Skin of body (tissue), 2 donors: ENCODE data around the gene PPOX. TPM values are rescaled to one million over a fixed set of nuclear protein-coding genes. Genes with fewer than 3 reads are reported as not detected.

Experiments
- DNase-seq: peaks from one replicate; lab custom pipeline; 2025; lab: John Stamatoyannopoulos, UW
- total RNA-seq: library from RNA; depleted of rRNA; stranded (reverse); fragments of >200 nt; gene quantifications from one replicate; pipeline ENCODE4 v1.2.3, GENCODE V29; 2014

Gene PPOX
- total RNA-seq, 1 donor from 2014 or later: 16.7 TPM

DNA sequence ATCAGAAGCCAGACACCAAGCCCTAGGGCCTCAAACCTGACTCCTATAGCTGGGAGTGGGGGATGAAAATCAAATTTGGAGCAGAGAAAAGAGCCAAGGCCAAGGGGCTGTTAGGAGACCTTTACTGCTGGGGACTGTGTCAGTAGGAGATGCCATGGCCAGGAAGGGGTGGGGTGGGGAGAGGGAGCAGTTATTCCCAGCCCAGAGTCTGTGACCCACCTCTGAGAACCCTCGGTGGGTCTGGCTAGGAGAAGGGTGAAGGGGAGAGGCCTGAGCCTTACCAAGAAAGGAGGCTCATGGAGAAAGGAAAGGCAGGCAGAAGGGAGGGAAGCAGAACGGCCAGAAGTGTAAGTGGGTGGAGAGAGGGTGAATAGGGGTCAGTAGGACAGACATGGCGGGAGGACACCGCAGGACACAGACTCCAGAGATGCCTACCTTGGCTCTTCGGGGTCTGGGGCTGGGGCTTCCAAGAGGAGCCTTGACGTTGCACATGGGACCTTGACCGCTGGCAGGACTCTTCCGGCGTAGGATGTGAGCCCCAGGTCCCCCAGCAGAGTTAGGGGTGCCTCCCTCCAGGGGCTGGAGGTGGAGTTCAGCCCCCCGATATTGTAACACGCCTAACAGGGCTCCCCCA lies 31.5 kb downstream of the PPOX start:
- DNase-seq: no peak

DNA sequence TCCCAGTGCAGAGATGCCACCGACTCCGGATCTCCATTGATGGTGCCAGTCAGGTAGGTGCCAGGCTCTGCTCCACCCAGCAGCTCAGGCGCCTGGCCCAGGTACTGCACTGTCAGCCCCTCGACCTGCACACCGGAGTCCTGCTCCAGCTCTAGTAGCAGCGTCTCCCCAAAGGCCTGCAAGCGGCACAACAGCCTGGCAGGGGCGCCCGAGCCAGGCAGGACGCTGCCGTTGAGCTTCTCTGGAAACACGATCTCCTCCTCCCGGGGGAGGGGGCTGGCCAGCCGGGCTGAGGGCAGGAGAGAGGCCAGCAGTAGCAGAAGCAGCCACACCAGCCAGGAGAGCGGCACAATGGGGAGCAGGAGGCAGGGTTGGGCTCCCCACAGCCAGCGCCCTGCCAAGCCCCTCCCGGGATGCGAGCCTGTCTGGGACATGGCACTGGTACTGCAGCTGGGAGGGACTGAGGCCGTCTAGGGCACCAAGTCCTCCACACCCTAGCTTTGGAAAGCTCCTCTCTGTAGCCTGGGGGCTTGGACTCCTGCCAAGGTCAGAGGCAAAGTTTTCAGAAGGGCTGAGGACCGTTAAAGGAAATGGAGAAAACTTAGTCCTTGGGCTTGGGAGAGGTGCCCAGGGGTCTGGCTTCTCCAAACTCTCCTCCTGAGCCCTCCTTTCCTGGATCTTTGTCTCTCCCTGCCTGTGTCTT lies 32.1 kb downstream of the PPOX start:
- DNase-seq: peak; percentile 60

DNA sequence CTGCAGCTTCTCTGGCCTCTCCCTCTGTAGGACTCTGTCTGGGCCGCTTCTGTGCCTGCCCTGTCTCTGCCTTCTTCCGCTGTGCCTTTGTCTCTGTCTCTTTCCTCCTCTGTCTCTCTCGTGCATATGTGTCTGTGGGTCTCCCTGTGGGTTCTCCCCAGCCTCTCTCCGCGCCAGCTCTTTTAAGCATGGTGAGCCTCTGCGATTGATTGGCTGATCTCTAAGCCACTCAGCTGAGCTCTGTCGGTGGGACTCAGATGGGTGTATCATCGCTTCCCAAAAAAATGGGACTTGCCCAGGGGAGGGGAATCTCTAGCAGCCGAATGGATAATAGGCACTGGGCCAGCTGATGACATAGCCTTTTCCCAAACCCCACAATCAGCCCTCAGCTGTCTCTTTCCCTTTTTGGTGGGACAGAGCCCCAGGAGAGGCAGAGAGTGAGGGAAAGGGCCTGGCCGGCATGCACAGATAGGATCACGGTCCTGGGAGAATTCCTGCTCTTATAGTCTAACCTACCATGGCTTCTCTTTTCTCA lies 32.7 kb downstream of the PPOX start, which contains the start of gene ADAMTS4:
Gene ADAMTS4 (minus strand): TSS at position 158 of the 535 bp plus-strand sequence. CDS start 427 bp downstream, outside the sequence.
- peak; percentile 98 for DNase-seq

DNA sequence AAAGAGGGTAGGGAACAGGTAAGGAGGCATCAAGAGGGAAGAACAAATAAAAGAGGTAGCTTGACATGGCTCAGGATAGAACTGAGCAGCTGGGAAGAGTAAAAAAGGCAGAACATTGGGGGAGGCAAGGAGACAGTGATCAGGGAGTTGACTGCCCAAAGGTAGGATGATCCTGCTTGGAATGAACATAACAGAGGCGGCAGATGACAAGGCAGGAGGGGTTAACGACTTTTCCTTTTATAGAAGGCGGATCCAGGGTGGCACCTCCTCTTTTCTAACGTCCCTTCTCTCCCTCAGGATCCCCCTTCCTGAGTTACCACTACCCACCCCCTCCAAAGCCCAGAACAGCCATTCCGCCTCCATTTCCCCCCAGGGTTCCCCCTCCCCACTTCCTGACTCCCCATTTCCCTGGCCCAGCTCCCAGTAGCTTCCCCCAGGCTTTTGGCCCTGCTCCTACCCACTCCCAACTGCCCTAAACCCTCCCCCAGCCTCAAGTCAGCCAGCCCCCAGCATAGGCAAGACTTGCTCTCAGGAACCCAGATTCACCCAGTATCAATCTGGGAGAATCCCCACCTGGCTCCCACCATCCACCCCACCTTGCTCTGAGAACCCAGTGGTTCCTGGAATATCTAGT lies 33.4 kb downstream of the PPOX start:
- peak; percentile 18 for DNase-seq

DNA sequence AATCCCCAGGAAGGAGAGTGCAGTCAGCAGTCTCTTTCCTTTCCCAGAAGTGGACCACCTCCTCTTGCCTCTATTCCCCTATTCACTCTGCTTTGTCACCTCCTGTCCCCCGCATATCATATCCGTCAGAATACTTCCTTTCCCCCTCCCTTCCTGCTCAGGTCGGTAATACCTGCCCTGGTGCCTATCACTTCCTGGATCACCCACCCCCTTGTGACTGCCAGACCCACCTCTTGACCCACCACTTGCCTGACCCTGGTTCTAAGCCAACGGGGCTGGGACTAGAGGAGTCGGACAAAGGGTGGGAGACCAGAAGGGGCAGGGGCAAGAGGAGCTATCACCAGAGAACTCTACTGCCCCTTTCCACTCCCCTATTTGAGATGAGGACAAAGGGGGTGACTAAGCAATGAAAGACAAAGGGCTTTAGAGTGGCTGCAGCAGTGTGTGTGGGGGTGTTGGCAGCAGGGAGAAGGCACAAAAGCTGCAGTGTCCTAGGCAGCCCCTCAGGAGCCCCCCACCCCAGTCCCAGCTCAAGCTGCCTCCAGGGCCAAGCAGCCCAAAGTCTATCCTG lies 34.3 kb downstream of the PPOX start:
- DNase-seq: no peak

DNA sequence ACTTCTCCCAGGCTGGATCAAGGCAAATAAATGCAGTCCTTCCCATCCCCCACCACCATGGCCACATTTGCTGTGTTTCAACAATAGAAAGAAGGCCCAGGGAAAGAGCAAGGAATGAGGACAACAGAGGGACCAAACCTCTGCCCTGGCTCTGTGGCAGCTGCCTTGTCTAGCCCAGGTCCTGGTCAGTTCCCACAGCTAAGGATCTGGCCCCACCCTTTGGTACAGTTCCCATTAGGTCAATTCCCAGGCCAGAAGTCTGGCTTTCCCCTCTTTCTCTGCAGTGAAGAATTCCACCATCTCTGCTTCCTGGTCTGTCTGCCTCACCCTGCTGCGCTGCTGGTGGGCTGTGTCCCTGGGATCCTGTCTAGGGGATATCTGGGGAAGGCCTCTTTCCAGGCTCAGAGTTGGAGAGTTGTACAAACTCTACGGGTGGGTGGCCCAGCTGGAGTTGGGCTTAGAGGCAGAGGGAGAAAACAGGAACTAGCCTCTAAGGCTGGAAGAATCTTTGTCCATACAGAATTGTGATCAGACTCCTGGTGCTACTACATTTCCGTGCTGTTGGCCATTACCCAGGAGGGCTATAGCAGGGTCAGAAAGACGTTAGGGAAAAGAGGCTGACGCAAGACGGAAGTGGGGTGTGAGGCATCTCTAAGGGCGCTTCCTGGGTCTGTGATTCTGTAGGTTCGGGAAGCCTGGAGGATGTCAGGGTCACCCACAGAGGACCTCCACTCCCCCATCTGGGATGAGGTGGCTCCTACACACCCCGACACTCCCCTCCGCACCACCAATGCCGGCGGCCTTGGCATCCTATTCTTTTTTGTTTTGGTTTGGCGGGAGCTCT lies 35.0 kb downstream of the PPOX start:
- peak; percentile 83 for DNase-seq

DNA sequence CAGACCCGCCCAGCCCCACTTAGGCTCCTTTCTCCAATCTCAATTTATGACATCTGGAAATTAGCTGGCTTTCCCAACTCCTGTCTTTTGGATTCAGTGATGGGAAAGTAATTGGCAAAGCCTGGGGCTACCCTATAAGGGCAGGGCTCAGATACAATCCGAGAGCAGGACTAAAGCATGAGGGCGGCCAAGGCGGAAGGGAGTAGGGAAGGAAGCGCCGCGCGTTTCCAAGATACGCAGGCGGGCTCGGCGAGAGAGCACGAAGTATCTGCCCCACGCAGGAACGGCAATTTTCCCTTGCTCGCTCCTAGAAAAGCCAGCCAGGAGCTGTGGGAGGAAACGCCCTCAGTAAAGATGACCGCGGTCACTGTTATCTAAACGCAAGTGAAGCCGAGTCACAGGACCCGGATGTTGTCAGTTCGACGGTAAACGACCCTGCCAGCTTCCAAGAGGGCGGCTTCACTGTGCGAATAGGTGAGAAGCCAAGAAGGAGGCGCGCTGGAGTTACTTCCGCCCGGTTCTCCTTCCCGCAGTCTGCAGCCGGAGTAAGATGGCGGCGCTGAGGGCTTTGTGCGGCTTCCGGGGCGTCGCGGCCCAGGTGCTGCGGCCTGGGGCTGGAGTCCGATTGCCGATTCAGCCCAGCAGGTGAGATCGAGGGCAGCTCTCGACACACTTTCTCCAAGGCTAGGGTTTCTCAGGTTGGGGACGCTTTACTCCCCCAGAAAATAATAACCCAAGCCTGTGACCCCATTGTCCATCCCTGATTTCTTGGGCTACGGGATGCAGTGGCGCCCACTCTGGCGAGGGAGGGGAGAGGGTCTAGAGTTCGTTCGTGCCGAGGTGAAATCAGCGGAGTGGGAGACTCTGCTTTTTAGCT lies 35.8 kb downstream of the PPOX start, which contains the start of gene NDUFS2:
Gene NDUFS2 (plus strand): TSS at position 532 of the 877 bp plus-strand sequence. CDS start 19 bp downstream, at position 551.
- peak; percentile 99 for DNase-seq

DNA sequence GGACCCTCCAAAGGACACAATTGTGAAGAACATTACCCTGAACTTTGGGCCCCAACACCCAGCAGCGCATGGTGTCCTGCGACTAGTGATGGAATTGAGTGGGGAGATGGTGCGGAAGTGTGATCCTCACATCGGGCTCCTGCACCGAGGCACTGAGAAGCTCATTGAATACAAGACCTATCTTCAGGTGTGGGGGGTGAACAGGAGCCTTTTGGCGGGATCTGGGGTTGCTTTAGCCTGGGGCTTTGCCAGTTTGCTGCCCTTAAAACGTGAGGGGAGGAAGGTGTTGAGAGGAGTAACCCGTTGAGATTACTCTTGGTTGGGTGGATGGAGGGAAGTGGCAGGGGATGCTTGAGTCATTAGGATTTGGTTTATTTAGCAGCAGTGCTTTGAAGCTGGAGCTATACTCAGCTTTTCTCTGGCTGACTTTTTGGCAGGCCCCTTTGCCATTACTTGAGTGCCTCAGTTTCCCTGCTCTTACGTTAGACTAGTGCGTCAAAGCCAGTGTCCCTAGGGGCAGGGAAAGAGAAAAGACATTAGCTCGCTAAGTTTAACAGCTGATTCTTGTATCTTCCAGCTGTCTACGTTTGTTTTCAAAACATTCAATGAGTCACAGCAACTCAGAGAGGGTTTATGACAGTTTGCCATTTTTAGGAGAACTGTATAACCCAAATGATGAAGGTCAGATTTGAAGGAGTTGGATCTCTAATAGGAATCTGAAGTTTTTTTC lies 40.4 kb downstream of the PPOX start:
- no peak for DNase-seq

DNA sequence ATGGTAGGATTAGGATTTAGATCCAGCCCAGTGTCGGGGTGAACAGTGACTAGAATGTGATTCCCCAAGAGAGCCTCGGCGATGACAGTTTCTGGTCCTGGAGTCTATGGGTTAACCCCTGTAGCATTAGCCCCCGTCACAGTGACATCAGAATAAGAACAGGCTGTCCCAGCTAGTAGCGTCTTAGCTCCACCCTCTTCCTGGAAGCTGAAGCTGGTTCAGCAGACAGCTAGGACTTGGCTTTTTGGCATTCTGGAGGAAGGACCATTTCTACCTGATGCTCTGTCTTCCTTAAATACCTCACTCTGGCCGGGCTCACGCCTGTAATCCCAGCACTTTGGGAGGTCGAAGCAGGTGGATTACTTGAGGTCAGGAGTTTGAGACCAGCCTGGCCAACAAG lies 40.9 kb downstream of the PPOX start:
- DNase-seq: no peak

DNA sequence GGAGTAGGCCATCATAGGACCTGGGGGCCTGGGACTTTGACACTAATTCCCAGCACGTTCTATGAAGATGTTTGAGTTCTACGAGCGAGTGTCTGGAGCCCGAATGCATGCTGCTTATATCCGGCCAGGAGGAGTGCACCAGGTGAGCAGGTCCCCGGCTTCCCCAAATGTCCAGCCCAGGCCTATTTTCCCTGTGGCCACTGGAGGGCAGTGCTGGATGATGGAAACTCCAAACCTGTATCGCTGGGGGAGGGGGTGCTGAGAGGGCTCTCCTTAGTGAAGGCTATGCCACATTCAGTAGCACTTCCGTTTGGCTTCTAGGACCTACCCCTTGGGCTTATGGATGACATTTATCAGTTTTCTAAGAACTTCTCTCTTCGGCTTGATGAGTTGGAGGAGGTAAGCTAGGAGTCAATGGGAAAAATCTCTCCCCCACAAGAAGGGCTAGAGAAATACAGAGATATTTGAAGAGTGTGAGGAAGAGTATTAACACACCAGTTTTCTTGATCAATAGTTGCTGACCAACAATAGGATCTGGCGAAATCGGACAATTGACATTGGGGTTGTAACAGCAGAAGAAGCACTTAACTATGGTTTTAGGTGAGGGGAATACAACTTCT lies 43.7 kb downstream of the PPOX start:
- DNase-seq: peak; percentile 39

DNA sequence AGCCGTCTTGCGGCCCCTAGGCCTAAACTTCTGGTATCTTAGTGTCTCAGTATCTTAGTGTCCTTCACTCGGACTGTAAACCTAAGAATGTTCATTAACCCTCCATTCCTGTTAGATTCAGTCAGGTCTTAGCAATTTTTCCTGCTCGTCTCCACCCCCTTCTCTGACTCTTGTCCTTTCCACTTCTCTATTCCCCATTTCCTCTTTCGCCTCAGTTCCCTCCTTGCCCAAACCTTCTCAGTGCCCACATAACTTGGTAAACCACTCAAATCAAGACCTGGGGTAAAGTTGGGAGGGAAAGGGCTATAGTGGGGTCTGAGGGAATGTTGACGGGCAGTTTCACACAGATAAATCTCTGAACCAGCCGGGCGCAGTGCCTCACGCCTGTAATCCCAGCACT lies 48.1 kb downstream of the PPOX start:
- DNase-seq: no peak

DNA sequence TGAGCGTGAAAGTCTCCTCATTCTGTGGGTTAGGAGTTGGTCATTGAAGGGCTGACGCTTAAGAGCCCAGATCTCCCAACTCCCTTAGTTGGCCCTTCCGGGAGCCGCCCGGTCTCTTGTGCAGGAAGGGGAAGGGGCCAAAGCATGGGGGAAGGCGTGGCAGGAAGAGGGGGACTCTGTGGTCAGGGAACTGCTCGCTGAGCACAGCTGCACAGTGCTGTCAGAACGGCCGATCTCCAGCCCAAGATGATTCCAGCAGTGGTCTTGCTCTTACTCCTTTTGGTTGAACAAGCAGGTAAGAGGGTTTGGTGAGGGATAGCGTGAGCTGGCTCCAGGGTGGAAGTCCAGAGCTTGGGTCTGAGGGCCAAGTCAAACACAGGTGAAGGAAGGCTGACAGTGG lies 48.9 kb downstream of the PPOX start, which contains the start of gene FCER1G:
Gene FCER1G (plus strand): TSS at position 220 of the 400 bp plus-strand sequence. CDS start 27 bp downstream, at position 247.
- DNase-seq: no peak

DNA sequence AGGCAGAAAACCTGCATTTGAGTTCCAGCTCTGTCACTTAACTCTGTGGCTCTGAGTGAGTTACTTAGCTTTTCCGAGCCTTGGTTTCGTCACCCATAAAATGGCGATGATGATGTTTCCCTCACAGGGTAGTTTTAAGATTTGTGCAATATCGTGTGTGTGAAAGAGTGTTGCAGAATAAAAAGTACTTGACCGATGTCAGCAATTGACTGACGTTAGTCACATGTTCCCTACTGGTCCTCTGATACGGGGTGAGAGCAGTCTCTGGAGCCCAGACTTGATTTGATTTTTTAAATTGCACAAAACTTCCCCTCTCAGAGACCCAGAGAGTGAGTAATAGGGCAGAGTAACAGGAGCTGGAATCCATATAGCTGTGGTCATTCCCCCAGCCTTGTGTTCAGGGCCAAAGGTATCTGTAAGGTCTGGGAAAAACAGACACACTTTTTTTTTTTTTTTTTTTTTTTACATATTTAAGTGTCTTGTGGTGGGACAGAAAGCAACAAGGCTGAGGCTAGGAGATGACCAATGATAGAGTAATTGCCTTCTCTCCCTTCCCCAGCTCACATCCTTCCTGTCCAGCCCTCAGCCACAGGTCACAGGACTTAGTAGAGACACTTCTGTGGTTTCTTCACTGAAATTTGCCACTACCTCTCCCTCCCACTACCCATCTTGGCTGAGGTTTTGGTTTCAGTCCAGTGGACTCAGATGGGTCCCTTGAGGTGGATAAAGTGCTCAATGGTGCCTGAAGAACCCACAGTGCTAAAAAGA lies 50.9 kb downstream of the PPOX start:
- no peak for DNase-seq

DNA sequence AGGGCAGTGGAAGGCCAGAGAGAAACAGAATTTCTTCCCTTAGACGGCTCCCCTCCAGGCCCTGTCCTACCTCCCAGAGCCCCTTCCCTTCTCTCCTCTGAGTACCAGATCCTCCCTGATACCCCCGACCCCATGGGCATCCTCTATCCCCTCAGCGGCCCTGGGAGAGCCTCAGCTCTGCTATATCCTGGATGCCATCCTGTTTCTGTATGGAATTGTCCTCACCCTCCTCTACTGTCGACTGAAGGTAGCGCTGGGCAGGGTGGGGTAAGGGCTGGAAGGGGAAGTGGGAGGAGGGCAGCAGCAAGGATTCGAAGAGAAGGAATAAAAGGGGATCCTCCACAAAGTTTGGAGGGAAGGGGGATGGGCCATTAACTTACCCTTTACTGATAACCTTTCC lies 51.6 kb downstream of the PPOX start:
- DNase-seq: no peak

DNA sequence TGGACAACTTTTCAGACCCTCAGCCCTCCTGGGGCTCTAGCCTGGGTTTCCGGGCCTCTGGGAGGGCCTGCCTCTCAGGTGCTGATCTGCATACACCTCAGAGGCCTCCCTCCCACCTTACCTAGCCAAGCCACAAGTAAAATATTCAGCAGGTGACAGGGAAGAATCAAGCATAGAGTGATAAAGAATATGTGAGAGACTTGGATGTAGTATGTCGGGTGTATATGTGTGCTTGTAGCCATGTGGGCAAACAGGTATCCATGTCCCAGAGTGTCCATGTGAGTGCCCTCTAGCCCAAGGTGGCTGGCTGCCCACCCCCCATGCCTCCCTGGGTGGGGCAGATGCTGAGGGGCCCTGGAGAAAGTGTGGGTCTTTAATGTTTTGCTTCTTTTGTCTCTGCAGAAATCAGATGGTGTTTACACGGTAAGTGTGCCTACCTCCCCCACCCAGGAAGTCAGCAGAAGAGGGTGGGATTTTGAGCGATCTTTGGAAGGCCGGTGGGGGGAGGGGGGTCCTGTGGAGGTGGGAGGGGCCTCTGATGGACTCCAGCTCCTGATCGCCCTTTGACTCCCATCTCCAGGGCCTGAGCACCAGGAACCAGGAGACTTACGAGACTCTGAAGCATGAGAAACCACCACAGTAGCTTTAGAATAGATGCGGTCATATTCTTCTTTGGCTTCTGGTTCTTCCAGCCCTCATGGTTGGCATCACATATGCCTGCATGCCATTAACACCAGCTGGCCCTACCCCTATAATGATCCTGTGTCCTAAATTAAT lies 52.3 kb downstream of the PPOX start:
- no peak for DNase-seq

DNA sequence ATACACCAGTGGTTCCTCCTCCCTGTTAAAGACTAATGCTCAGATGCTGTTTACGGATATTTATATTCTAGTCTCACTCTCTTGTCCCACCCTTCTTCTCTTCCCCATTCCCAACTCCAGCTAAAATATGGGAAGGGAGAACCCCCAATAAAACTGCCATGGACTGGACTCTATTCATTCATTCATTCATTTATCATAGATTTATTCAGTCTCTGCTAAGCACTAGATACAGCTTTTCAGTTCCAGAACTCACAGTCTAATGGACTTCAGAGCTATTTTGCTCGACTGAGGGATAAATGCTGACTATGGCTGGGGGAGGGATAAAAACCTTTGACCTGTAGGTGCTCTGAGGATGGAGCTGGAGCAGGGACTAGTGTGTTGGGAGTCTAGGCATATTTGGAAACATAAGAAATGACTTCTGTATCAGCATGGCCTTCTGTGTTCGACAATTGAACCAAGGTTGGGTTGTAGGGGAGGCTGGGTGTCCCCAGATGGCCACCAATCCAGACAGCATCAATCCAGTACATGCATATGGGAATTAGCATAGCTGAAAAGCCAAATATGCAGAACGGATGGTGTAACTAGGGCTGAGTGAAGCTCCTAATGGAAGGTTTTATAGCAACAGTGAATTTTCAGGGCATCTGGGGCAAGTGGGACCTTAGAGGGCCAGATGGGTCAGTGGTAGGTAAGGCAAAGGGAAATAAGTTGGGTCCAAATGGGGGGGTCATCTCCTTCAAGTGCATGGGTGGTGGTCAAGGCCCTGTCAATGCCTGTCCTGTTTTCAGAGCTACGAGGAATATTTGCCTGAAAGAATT lies 53.1 kb downstream of the PPOX start:
- DNase-seq: no peak
